ENCODE results near the gene SUGCT.

- TF ChIP-seq CTCF (tag by site-specific recombination; IDR thresholded peaks at IDR 0.05) (no peak), ZFP69B (tag by site-specific recombination; IDR thresholded peaks at IDR 0.05) (no peak), ZNF544 (tag by site-specific recombination; IDR thresholded peaks at IDR 0.05) (no peak), KLF8 (tag by site-specific recombination; IDR thresholded peaks at IDR 0.05) (no peak), ZNF274 (IDR thresholded peaks at IDR 0.05; ENCODE audit: low read length) (no peak), ZNF274 (tag by site-specific recombination; IDR thresholded peaks at IDR 0.05; ENCODE audit: borderline replicate concordance) (no peak), ZNF654 (tag by site-specific recombination; IDR thresholded peaks at IDR 0.05; ENCODE audit: low read depth) (no peak), ZNF133 (tag by site-specific recombination; IDR thresholded peaks at IDR 0.05) (no peak), ZNF510 (tag by site-specific recombination; IDR thresholded peaks at IDR 0.05; ENCODE audit: insufficient replicate concordance) (no peak), ZNF140 (tag by site-specific recombination; IDR thresholded peaks at IDR 0.05) (no peak), ZBTB17 (tag by site-specific recombination; IDR thresholded peaks at IDR 0.05) (no peak), ZNF558 (tag by site-specific recombination; IDR thresholded peaks at IDR 0.05) (no peak)
Observed at GRCh38 chr7:40095230-40095629, 39.6 kb upstream of the SUGCT start.

Data from HEK293 (cell line).